Coronary artery (tissue), 2 donors: ENCODE data around the gene MTCH1.
A peak's percentile ranks its signal among the peaks of the same experiment; 100 is the strongest.

Experiments
- DNase-seq: peaks from one replicate; pipeline ENCODE4 v3.0.0-alpha.2; 2017; ENCODE audit warnings: low spot score
- H3K27ac ChIP-seq, 2 donors: fragments of 200-600 bp; sonication (generic); one replicate each; pipeline ENCODE4 v1.5.1; 2016 to 2019
- H3K4me3 ChIP-seq: fragments of 200-600 bp; sonication (generic); 2 replicates; pipeline ENCODE4 v1.5.1; 2016; ENCODE audit warnings: mild to moderate bottlenecking, moderate library complexity
- TF ChIP-seq, protein P1 (sequence below): fragments of 200-600 bp; sonication (generic); IDR thresholded peaks from one replicate; pipeline ENCODE4 v1.5.1; 2019; ENCODE audit warnings: antibody characterized with exemption

Gene MTCH1, protein sequence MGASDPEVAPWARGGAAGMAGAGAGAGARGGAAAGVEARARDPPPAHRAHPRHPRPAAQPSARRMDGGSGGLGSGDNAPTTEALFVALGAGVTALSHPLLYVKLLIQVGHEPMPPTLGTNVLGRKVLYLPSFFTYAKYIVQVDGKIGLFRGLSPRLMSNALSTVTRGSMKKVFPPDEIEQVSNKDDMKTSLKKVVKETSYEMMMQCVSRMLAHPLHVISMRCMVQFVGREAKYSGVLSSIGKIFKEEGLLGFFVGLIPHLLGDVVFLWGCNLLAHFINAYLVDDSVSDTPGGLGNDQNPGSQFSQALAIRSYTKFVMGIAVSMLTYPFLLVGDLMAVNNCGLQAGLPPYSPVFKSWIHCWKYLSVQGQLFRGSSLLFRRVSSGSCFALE

DNA sequence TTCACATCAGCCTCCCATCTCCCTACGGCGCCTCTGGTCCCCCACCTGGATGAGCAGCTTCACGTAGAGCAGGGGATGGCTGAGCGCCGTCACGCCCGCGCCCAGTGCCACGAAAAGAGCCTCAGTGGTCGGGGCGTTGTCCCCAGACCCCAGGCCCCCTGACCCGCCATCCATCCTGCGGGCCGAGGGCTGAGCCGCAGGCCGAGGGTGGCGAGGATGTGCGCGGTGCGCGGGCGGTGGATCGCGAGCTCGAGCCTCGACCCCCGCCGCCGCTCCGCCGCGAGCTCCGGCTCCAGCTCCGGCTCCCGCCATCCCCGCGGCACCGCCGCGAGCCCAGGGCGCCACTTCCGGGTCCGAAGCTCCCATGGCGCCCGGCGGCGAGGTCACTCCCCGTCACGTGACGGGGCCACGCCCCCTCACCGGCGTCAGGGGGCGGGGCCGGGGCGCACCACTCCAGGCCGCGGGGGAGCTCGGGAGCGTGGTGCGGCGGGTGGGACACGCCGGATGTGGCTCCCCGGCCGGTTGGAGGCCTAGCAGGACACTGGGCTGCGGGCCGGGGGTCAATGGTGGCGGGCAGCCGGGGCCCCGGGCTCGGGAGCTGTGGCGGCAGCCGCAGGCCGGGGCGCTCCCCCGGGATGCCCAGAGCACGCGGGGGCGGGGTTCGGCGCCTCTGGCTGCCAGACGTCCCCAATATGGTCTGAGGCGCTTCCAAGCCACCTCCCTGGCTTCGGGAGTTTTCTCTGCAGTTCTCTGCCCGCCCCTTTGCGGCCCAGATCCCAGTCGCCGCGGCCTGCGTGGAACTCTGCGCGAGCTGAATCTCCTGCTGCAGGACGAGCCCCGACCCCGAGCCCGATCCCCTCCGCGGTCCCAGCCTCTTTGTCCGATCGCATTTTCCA, at the start of gene MTCH1:
TSS of gene MTCH1 (minus strand) at position 389 of the 896 bp plus-strand sequence. CDS start at position 366, 23 bp downstream.
- TF ChIP-seq, protein P1, sequence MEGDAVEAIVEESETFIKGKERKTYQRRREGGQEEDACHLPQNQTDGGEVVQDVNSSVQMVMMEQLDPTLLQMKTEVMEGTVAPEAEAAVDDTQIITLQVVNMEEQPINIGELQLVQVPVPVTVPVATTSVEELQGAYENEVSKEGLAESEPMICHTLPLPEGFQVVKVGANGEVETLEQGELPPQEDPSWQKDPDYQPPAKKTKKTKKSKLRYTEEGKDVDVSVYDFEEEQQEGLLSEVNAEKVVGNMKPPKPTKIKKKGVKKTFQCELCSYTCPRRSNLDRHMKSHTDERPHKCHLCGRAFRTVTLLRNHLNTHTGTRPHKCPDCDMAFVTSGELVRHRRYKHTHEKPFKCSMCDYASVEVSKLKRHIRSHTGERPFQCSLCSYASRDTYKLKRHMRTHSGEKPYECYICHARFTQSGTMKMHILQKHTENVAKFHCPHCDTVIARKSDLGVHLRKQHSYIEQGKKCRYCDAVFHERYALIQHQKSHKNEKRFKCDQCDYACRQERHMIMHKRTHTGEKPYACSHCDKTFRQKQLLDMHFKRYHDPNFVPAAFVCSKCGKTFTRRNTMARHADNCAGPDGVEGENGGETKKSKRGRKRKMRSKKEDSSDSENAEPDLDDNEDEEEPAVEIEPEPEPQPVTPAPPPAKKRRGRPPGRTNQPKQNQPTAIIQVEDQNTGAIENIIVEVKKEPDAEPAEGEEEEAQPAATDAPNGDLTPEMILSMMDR = no peak
- peak; percentile 94 for DNase-seq
- H3K4me3 ChIP-seq = peak within 1 kb of the TSS; percentile 100
- H3K27ac ChIP-seq = peak within 1 kb of the TSS; percentile 92 to 99

DNA sequence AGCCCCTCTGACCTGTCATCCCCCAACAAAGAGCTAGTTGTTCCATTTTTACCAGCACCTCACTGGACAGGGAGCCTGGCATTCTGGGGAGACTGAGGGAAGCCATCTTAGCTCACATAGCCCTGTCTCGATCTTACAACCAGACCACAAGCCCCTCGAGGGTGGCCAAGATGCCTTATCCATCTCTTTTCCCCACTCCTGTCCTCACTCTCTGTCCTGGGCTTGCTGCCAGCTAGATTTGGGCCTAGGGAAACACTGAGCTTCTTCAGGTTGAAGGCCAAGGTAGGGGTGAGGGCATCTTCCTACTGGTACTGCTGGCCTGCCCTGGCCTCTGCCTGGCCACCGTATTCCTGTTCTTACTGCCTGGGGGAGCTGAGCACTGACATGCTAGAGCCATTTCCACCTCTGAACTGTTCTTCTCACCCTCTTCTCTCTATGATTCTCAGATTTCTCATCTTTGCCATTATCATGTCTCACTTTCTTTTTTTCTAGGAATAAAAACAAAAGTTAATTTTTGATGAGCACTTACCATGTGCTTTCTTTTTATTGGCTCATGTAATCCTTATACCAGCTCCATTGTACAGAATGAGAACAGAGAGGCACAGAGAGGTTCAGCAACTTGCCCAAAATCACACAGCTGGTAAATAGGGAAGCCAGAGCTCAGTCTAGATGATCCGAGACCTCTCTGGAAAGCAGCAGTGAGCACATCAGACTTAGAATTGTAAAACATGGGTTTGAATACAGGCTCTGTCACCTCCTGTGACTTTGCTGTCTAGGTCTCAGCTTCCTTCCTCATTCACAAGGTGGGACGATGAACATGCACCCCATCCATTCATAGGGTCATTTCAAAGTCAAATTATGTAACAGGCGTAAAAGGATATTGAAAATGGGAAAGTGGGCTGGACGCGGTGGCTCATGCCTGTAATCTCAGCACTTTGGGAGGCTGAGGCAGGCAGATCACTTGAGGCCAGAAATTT, 48.1 kb upstream of the MTCH1 start:
- no peak for DNase-seq
- TF ChIP-seq, protein P1 = no peak
- no peak overlapping the region for H3K27ac ChIP-seq
- no peak overlapping the region for H3K4me3 ChIP-seq

- no peak for DNase-seq
- no peak overlapping the region for H3K27ac ChIP-seq
- TF ChIP-seq, protein P1 = no peak
- no peak overlapping the region for H3K4me3 ChIP-seq
Observed at GRCh38 chr6:37033255-37033654, 47.3 kb upstream of the MTCH1 start.

GRCh38 chr6:37032239-37032638, 46.2 kb upstream of the MTCH1 start:
- TF ChIP-seq, protein P1 = no peak
- Histone ChIP-seq H3K4me3 (no peak overlapping the region), H3K27ac (no peak overlapping the region)
- no peak for DNase-seq

GRCh38 chr6:37030599-37030998, 44.6 kb upstream of the MTCH1 start:
- H3K27ac ChIP-seq = no peak overlapping the region
- no peak overlapping the region for H3K4me3 ChIP-seq
- DNase-seq = no peak
- TF ChIP-seq, protein P1 = no peak

GRCh38 chr6:37029249-37029971, 43.4 kb upstream of the MTCH1 start:
- H3K27ac ChIP-seq = no peak overlapping the region
- no peak for DNase-seq
- no peak overlapping the region for H3K4me3 ChIP-seq
- TF ChIP-seq, protein P1 = peak; percentile 42
